Bone marrow (tissue), 2 donors: Measurements from ENCODE around the gene GRK2.

Source experiments
- DNase-seq, 2 donors: peaks; one replicate each; lab custom pipeline; 2025; lab: John Stamatoyannopoulos, UW

GRK2 gene

GRCh38 chr11:67299471-67300191 is 33.4 kb downstream of the GRK2 start:
- DNase-seq: no peak

- DNase-seq: no peak
Observed at GRCh38 chr11:67300256-67300755, 34.0 kb downstream of the GRK2 start.

GRCh38 chr11:67300756-67301312 is 34.6 kb downstream of the GRK2 start:
- no peak for DNase-seq

GRCh38 chr11:67301313-67301921 is 35.1 kb downstream of the GRK2 start:
- DNase-seq: no peak

- DNase-seq: no peak
Observed at GRCh38 chr11:67301951-67302516, 35.8 kb downstream of the GRK2 start.

- no peak for DNase-seq
Observed at GRCh38 chr11:67302571-67303131, 36.4 kb downstream of the GRK2 start.

- no peak for DNase-seq
Observed at GRCh38 chr11:67303132-67303834, 37.0 kb downstream of the GRK2 start, which contains the start of gene SSH3. Gene SSH3, plus strand, starts transcription at chr11:67303530. Its CDS starts 96 bp downstream, at chr11:67303626.

- no peak for DNase-seq
Observed at GRCh38 chr11:67303835-67304411, 37.6 kb downstream of the GRK2 start.

- DNase-seq: no peak
Observed at GRCh38 chr11:67304511-67305113, 38.3 kb downstream of the GRK2 start.

GRCh38 chr11:67306769-67307544 is 40.7 kb downstream of the GRK2 start:
- no peak for DNase-seq

GRCh38 chr11:67307545-67308001 is 41.3 kb downstream of the GRK2 start:
- DNase-seq: no peak

- no peak for DNase-seq
Observed at GRCh38 chr11:67308031-67308866, 42.0 kb downstream of the GRK2 start.

- no peak for DNase-seq
Observed at GRCh38 chr11:67309166-67309565, 42.9 kb downstream of the GRK2 start.

GRCh38 chr11:67309661-67310061 is 43.4 kb downstream of the GRK2 start:
- DNase-seq: no peak

GRCh38 chr11:67310246-67311050 is 44.2 kb downstream of the GRK2 start:
- DNase-seq: no peak

- DNase-seq: no peak
Observed at GRCh38 chr11:67311051-67311555, 44.8 kb downstream of the GRK2 start.

GRCh38 chr11:67311556-67312082 is 45.3 kb downstream of the GRK2 start:
- DNase-seq: no peak
